Measurements from ENCODE around the gene DCDC1. TPM values are rescaled to one million over a fixed set of nuclear protein-coding genes. Genes with fewer than 3 reads are reported as not detected.

DCDC1 gene
- total RNA-seq, 2 donors from 2014 or later = 0.33 to 1.8 TPM

GRCh38 chr11:30823119-30823518 is 546.4 kb downstream of the DCDC1 start:
- no peak for TF ChIP-seq POLR2A (IDR thresholded peaks at IDR 0.05)
- TF ChIP-seq CTCF (IDR thresholded peaks at IDR 0.05) = no peak
- Histone ChIP-seq H3K4me3 (no peak overlapping the region), H3K27me3 (no peaks in the 10 kb centered on the region), H3K27ac (no peak overlapping the region), H3K4me1 (peaks cover 51% of the 10 kb centered on the region), H3K36me3 (replicated peaks in 1 of 2; ENCODE audit: insufficient read depth in 1 of 2, low read depth in 2 of 2) (no peaks in the 10 kb centered on the region), H3K9me3 (no peaks in the 10 kb centered on the region)
- DNase-seq (no peak), ATAC-seq (no peak)
- WGBS, 2 donors = 84 to 94% methylated on average over 1 of the region's 1 CpG
- intact Hi-C loops (cut with DNase I) = no loop called here

- Histone ChIP-seq H3K27me3 (no peaks in the 10 kb centered on the region), H3K4me1 (peaks cover 39% of the 10 kb centered on the region), H3K9me3 (no peaks in the 10 kb centered on the region), H3K36me3 (replicated peaks in 1 of 2; ENCODE audit: insufficient read depth in 1 of 2, low read depth in 2 of 2) (no peaks in the 10 kb centered on the region), H3K4me3 (no peak overlapping the region), H3K27ac (no peak overlapping the region)
- peak; percentile 41 for ATAC-seq
- 58 to 80% methylated on average over 3 of the region's 3 CpGs for WGBS, 2 donors
- intact Hi-C loops (cut with DNase I) = no loop called here
- TF ChIP-seq CTCF (IDR thresholded peaks at IDR 0.05) = no peak
- no peak for TF ChIP-seq POLR2A (IDR thresholded peaks at IDR 0.05)
- DNase-seq = no peak
These were observed 548.0 kb downstream of the DCDC1 start for GRCh38 chr11:30821438-30821965.

- DNase-seq (no peak), ATAC-seq (no peak)
- Histone ChIP-seq H3K27me3 (no peaks in the 10 kb centered on the region), H3K27ac (no peak overlapping the region), H3K4me3 (no peak overlapping the region), H3K4me1 (peaks cover 30% of the 10 kb centered on the region), H3K36me3 (replicated peaks in 1 of 2; ENCODE audit: insufficient read depth in 1 of 2, low read depth in 2 of 2) (no peaks in the 10 kb centered on the region), H3K9me3 (no peaks in the 10 kb centered on the region)
- TF ChIP-seq CTCF (IDR thresholded peaks at IDR 0.05) (no peak), POLR2A (IDR thresholded peaks at IDR 0.05) (no peak)
- intact Hi-C loops (cut with DNase I) = no loop called here
- 78 to 82% methylated on average over 2 of the region's 2 CpGs for WGBS, 2 donors
These were observed 550.8 kb downstream of the DCDC1 start for GRCh38 chr11:30818721-30819120.

- Histone ChIP-seq H3K9me3 (no peaks in the 10 kb centered on the region), H3K27me3 (no peaks in the 10 kb centered on the region), H3K4me3 (no peak overlapping the region), H3K36me3 (replicated peaks in 1 of 2; ENCODE audit: insufficient read depth in 1 of 2, low read depth in 2 of 2) (no peaks in the 10 kb centered on the region), H3K27ac (no peak overlapping the region), H3K4me1 (peaks cover 29% of the 10 kb centered on the region)
- no peak for TF ChIP-seq POLR2A (IDR thresholded peaks at IDR 0.05)
- TF ChIP-seq CTCF (IDR thresholded peaks at IDR 0.05) = no peak
- ATAC-seq (no peak), DNase-seq (no peak)
- 35 to 69% methylated on average over 4 of the region's 4 CpGs for WGBS, 2 donors
- intact Hi-C loops (cut with DNase I) = no loop called here
These were observed 552.3 kb downstream of the DCDC1 start for GRCh38 chr11:30816959-30817880.
